ENCODE data around the gene CDCA4. TPM values are rescaled to one million over a fixed set of nuclear protein-coding genes. Genes with fewer than 3 reads are reported as not detected.

The CDCA4 gene
- total and polyA plus RNA-seq, 2 donors (not counting 3 experiments of a cell fraction or from before 2014, with no cell fraction given), result 29.9 to 44.5 TPM

DNA sequence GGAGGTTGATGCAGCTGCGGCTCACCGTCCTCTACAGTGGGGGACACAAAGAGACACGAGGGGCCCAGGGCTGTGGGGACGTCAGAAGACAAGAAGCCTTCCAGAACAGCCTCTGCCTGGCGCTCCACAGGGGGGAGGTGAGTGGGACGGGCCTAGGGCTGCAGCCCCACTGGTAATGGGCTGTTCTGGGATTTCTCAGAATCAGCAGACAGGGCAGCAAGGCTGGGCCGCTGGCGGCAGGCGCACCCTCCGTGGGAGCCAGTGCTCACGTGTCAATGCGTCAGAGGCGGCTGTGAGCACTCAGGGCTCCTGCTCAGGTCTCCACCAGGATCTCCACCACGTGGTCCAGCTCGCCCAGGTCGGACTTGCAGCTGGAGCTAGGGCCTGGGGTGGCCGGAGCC lies 10.0 kb downstream of the CDCA4 start:
- Histone ChIP-seq H3K9me1 (replicated peaks; ENCODE audit: control insufficient read depth, extremely low read depth, insufficient read depth, low read length) (no peaks in the 10 kb centered on the region), H3K4me3 (replicated peaks in 1 of 3; ENCODE audit: insufficient read depth in 1 of 3, low read depth in 1 of 3, low read length in 3 of 3) (no peak overlapping the region), H3K79me2 (ENCODE audit: control insufficient read depth, insufficient read depth, low read length) (peaks cover 68% of the 10 kb centered on the region), H3K9me3 (replicated peaks; ENCODE audit: control insufficient read depth, insufficient read depth, low read length) (no peaks in the 10 kb centered on the region), H3K4me2 (ENCODE audit: insufficient read depth, low read length) (no peak overlapping the region), H3K4me1 (ENCODE audit: control insufficient read depth, extremely low read depth, insufficient read depth, low read length) (peaks cover 15% of the 10 kb centered on the region), H3K36me3 (ENCODE audit: control insufficient read depth in 2 of 2, extremely low read depth in 1 of 2, insufficient read depth in 2 of 2, low read length in 2 of 2) (peaks cover 9 to 16% of the 10 kb centered on the region in 2 experiments), H3K27me3 (ENCODE audit: control insufficient read depth in 2 of 2, insufficient read depth in 2 of 2, low read length in 2 of 2) (no peaks in the 10 kb centered on the region), H2AFZ (ENCODE audit: low read depth, low read length) (no peak overlapping the region), H3K27ac (ENCODE audit: insufficient read depth, low read depth, low read length) (no peak overlapping the region), H3K9ac (replicated peaks; ENCODE audit: extremely low read depth, insufficient read depth, low read length) (no peak overlapping the region), H4K20me1 (replicated peaks; ENCODE audit: control insufficient read depth, extremely low read depth, insufficient read depth, low read length) (no peaks in the 10 kb centered on the region)
- no peak for FAIRE-seq
- POLR2A ChIA-PET, result no interaction called here
- intact Hi-C loops (cut with micrococcal nuclease) (no loop called here), dilution Hi-C loops (cut with MboI; ENCODE audit: extremely low pct_ligation_motif_present, low sequenced_read_pairs) (no loop called here)
- no TSS peak for BruUV-seq (replicated peaks)
- DNase-seq (ENCODE audit: low read depth, low spot score), result no peak
- TF ChIP-seq, protein P1, sequence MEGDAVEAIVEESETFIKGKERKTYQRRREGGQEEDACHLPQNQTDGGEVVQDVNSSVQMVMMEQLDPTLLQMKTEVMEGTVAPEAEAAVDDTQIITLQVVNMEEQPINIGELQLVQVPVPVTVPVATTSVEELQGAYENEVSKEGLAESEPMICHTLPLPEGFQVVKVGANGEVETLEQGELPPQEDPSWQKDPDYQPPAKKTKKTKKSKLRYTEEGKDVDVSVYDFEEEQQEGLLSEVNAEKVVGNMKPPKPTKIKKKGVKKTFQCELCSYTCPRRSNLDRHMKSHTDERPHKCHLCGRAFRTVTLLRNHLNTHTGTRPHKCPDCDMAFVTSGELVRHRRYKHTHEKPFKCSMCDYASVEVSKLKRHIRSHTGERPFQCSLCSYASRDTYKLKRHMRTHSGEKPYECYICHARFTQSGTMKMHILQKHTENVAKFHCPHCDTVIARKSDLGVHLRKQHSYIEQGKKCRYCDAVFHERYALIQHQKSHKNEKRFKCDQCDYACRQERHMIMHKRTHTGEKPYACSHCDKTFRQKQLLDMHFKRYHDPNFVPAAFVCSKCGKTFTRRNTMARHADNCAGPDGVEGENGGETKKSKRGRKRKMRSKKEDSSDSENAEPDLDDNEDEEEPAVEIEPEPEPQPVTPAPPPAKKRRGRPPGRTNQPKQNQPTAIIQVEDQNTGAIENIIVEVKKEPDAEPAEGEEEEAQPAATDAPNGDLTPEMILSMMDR (IDR thresholded peaks at IDR 0.05; ENCODE audit: extremely low read depth in 1 of 2, insufficient read depth in 1 of 2, low read depth in 1 of 2, low read length in 2 of 2), result no peak
- TF ChIP-seq, protein P2, sequence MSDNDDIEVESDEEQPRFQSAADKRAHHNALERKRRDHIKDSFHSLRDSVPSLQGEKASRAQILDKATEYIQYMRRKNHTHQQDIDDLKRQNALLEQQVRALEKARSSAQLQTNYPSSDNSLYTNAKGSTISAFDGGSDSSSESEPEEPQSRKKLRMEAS (IDR thresholded peaks at IDR 0.05; ENCODE audit: insufficient read depth, insufficient read length), result no peak
- TF ChIP-seq FOS (IDR thresholded peaks at IDR 0.05; ENCODE audit: borderline replicate concordance, insufficient read depth, low read length), result no peak
- no peak for TF ChIP-seq GATA2 (IDR thresholded peaks at IDR 0.05; ENCODE audit: insufficient read depth, insufficient read length, low read depth, low read length)
- no peak for TF ChIP-seq POLR2AphosphoS5 (IDR thresholded peaks at IDR 0.05; ENCODE audit: insufficient read depth, low read depth, low read length)
- no peak for TF ChIP-seq MYC (IDR thresholded peaks at IDR 0.05; ENCODE audit: low read depth, low read length)
- TF ChIP-seq JUN (IDR thresholded peaks at IDR 0.05; ENCODE audit: borderline replicate concordance, insufficient read depth, insufficient read length, low read depth), result no peak
- no peak for TF ChIP-seq EZH2 (IDR thresholded peaks at IDR 0.05; ENCODE audit: borderline replicate concordance, low read depth, low read length, severe bottlenecking)
- no peak for TF ChIP-seq POLR2A (IDR thresholded peaks at IDR 0.05; ENCODE audit: low read depth, low read length)
- CTCF ChIA-PET, result interaction anchor here (1.1 kb wide), 1 partner anchor 37 kb away, joined by 3 read pairs; no protein-coding TSS in a partner anchor
